ENCODE data around the gene COL18A1.
"Not testable (repeated sequence)": the region's sequence is repeated elsewhere in the genome, so short reads cannot be mapped to it uniquely, and the experiment has no call there.

COL18A1 gene

DNA sequence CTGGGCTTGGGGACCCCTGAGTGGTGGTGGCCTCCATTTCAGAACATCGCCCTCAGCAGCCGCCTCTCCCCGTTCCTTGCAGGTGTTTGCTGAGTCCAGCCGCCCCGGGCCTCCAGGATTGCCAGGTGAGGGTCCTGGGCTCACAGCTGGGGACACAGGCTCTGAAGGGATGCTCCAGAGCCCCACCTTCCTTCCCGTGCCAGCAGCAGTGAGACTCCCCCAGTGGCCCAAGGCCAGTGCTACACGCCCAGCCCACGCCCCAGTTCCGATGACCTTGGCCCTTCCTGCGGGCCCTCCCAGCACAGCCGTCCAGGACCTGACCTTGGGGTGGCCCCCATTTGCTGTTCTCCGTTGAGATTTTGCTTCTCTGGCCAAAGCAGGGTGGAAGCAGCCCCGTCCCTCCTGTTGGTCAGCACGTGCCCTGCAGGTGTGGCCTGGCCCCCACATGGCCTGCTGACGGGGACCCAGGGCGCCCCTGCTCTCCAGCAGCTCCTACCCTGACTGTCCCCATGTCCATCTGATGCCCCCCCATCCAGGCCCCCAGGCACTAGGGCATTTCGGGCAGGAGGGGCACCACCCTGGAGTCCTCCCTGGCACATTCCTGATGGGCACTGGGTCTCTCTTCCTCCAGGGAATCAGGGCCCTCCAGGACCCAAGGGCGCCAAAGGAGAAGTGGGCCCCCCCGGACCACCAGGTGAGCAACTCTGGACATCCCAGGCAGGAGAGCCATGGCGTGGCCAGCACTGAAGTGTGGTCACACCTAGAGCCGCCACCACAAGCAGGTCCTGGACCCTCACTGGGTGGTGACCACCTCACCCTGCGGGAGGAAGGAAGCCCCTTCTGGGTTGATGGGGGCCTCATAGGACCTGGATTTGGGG, 92.2 kb downstream of the COL18A1 start:
- no peak for DNase-seq

DNA sequence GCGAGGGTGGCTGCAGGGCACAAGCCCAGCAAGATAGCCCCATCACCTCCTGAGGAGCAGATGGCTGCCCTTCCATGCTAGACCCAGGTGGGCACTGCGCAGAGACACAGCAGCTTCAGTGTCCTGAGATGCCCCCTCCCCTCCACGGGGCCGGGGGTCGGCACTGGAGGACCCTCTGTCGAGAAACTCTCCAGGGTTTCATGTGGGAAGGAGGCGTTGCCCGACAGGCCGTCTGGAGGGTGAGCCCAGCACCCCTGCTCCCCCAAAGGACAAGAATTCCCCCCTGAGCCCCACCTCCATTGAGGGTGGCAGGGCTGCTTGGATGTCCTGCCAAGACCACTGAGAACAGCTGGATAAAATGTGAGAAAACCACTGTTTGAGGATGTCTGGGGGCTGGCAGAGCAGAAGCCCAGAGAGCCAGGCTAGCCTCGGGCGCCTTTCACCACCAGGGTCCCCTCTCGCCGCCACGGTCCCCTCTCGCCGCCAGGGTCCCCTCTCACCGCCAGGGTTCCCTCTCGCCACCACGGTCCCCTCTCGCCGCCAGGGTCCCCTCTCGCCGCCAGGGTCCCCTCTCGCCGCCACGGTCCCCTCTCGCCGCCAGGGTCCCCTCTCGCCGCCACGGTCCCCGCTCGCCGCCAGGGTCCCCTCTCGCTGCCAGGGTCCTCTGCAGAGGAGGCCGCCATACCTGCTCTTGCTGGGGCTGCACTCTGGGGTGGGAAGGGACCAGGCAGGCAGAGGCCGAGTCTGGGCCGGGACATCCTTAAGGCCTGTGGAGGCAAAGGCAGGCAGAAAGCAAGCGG, 93.1 kb downstream of the COL18A1 start:
- DNase-seq = no peak

DNA sequence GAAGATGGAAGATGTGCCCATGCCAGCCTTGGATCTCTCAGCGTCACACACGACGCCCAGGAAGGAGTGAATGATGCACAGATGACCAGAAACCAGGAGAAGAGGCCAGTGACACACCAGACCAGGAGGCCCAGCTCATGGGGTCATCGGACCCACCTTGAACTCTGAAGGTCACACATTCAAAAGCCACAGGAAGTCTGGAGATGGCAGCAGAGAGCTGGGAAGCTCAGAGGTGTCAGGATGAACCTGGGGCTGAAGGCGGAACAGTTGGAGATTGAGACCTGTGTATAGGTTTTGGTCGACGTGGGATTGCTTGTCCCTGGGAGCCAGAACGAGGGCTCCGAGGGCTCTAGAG, 93.7 kb downstream of the COL18A1 start:
- DNase-seq = no peak

DNA sequence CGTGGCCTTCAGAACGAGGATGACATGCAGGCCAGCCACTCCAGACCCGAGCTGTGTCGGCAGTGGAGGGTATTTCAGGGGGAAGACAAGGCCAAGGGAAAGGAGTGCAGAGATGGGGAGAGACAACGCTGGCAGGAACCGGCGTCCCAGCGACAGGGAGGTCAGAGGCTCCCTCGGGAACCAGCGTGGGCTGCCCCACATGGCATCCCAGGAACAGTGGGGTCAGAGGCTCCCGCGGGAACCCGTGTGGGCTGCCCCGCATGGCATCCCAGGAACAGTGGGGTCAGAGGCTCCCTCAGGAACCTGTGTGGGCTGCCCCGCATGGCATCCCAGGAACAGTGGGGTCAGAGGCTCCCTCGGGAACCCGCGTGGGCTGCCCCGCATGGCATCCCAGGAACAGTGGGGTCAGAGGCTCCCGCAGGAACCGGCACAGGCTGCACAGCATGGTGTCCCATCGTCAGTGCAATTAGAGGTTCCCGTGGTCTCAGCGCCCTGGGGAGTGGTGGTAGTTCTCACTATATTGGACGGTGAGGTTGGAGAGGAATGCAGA, 94.3 kb downstream of the COL18A1 start:
- DNase-seq = no peak

DNA sequence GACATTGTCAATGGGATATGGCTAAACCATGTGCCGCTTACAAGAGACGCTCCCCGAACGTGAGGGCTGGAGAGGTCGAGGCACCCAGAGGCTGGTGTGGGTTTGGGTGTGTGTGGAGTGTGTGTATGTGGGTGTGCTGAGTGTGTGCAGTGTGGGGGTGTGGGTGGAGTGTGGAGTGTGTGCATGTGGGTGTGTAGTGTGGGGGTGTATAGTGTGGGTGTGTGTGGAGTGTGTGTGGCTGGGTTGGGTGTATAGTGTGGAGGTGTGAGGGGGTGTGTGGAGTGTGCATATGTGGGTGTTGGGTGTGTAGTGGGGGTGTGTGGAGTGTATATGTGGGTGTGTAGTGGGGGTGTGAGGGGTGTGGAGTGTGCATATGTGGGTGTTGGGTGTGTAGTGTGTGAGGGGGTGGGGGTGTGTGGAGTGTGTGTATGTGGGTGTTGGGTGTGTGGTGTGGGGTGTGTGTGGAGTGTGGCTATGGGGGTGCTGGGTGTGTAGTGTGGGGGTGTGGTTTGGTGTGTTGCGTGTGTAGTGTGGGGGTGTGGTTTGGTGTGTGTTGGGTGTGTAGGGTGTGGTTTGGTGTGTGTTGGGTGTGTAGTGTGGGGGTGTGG, 95.1 kb downstream of the COL18A1 start:
- DNase-seq = no peak

DNA sequence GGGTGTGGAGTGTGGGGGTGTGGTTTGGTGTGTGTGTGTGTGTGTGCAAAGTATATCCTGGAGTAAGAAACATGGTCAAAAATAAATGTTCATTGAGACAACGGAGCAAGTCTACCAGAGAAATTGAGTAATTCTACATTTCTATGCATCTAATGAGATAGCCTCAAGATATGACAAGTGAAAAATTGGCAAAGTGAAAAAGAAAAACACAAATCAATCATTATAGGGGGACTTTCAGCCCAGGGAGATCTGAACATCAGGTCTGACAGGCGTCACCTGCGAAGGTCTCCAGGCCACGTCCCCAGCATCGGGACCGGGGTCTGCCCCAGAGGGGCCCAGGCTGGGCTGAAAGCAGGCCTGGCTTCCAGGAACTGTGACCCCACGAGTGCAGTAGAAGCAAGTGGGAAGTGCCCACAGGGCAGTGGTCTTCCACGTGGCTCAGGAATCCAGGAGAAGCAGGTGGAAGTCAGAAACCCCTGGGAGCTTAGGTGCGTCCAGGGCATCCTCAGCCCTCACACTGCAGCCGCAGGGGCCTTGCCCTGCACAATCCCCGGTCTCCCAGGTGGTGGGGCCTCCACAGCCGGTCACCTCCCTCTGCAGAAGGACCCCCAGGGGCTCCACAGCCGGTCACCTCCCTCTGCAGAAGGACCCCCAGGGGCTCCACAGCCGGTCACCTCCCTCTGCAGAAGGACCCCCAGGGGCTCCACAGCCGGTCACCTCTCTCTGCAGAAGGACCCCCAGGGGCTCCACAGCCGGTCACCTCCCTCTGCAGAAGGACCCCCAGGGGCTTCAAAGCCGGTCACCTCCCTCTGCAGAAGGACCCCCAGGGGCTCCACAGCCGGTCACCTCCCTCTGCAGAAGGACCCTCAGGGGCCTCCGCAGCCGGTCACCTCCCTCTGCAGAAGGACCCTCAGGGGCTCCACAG, 96.4 kb downstream of the COL18A1 start:
- DNase-seq = not testable (repeated sequence)

DNA sequence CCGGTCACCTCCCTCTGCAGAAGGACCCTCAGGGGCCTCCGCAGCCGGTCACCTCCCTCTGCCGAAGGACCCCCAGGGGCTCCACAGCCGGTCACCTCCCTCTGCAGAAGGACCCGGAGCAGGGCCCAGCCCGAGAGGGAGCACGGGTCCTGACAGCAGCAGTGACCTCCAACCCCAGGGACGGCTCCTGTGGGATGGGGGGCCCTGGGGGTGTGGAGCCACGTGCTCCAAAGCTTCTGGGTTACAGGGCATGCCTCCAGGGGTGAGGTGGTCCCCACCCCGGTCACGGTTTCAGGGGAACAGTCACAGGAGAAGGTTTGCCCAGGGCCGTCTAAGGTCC, 97.0 kb downstream of the COL18A1 start:
- no peak for DNase-seq

DNA sequence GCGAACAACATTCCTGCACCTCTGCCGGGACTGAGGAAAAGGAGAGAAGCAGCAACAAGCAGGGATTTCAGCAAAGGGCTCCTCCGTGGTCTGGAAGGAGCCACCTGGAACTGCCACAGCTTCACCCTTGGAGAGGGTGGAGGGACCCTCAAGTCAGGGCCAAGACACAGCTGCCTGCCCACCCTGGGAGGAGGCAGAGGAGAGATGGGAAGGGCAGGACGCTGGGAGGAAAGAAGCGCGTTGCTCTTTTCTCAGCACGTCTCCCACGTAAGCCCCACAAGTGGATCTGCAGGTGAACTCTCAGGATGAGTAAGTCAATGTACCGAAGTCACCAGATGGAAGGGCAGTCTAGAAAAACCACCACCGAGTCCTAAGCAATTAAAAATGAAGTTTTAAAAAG, 97.6 kb downstream of the COL18A1 start:
- DNase-seq = no peak

DNA sequence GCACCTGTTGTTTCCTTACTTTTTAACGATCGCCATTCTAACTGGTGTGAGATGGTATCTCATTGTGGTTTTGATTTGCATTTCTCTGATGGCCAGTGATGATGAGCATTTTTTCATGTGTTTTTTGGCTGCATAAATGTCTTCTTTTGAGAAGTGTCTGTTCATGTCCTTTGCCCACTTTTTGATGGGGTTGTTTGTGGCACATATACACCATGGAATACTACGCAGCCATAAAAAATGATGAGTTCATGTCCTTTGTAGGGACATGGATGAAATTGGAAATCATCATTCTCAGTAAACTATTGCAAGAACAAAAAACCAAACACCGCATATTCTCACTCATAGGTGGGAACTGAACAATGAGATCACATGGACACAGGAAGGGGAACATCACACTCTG, 98.3 kb downstream of the COL18A1 start:
- DNase-seq = not testable (repeated sequence)

DNA sequence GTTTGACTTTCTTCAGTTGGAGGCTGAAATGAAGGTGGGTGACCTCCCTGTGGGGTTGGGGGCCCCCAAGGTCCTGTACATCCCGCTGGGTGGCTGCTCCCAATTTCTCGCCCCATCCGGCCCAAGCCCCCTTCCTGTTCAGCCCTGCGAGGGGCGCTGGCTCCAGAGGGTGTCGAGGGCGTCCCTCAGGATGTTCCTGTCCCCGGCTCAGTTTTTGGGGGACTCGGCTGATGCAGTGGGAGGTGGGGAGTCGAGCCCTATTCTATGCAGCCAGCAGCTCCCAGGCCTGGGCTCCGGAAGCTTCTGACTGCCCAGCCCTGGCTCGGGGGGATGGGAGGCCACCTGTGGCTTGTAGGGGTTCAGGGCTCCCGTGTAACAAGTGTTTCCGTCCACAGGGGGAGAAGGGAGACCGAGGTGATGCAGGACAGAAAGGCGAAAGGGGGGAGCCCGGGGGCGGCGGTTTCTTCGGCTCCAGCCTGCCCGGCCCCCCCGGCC, 99.1 kb downstream of the COL18A1 start:
- DNase-seq = no peak

DNA sequence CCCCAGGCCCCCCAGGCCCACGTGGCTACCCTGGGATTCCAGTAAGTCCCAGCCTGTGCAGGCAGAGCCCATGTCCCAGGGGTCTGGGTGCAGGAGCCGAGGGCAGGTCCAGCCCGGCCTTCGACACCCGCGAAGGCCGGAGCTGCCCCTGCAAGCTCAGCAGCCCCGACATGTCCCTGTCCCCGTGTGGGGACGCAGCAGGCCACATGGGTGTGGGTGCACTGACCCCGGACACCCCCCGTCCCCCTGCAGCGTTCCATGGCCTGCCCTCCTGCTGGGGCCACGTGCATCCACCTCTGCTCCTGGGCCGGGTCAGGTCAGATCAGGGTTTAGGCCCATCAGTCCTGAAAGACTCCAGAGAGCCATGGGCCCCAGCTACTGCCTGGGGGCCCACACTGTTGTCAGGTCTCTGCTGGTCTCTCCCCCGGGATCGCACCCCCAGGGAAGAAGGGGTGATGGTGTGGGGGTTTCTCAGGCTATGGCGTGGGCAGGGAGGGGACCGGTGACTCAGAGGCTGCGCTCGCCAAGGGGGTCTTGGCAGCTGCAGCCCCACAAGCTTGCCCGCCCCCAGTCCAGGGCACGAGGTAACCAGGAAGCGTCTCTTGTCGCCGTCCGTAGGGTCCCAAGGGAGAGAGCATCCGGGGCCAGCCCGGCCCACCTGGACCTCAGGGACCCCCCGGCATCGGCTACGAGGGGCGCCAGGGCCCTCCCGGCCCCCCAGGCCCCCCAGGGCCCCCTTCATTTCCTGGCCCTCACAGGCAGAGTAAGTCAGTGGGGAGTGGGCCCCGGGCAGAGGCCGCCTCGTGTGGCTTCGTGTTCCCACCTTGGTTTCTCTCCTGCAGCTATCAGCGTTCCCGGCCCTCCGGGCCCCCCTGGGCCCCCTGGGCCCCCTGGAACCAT, 99.8 kb downstream of the COL18A1 start:
- no peak for DNase-seq

DNA sequence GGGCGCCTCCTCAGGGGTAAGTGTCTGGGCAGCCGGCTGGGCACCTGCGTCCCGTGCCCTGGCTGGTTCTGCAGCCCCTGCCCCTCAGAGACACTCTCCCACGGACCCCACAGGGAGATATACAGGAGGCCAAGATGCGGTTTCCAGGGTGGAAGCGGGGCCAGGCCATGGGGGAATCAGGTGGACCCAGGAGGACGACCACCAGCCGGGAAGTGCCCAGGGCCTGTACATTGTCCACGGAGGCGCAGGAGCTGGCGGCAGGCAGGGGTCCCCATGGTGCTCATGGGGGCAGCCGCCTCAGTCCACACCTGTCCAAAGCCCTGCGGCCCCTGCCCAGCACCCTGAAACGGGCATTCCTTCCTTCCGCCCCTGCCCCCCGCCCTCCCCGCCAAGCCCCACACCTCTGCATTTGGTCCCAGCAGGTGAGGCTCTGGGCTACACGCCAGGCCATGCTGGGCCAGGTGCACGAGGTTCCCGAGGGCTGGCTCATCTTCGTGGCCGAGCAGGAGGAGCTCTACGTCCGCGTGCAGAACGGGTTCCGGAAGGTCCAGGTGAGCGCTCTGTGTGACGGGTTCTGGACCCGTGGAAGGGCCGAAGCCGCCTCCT, 100.6 kb downstream of the COL18A1 start:
- DNase-seq = no peak

DNA sequence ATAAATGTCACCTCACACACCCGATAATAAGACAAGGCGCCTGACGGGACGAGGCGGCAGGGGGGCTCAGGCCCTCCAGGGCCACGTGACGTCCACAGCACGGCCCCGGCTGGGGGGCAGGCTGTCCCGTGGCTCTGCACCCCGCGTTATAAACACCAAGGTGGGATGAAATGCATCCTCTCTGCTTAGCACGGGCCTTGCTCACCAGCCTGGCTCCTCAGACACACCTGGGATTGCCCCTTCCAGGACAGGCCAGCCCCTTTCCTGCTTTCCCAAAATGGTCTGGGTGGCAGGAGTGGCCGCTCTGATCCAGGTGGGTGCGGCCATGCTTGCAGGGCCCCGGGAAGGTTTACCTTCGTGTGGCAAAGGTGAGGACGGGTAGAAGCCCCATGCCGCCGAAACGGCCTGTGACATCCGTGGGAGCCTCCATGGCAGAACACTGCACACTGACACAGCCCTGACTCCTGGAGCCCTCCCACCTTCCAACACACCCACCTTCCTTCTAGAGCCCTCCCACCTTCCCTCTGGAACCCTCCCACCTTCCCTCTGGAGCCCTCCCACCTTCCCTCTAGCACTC, 101.4 kb downstream of the COL18A1 start:
- no peak for DNase-seq

DNA sequence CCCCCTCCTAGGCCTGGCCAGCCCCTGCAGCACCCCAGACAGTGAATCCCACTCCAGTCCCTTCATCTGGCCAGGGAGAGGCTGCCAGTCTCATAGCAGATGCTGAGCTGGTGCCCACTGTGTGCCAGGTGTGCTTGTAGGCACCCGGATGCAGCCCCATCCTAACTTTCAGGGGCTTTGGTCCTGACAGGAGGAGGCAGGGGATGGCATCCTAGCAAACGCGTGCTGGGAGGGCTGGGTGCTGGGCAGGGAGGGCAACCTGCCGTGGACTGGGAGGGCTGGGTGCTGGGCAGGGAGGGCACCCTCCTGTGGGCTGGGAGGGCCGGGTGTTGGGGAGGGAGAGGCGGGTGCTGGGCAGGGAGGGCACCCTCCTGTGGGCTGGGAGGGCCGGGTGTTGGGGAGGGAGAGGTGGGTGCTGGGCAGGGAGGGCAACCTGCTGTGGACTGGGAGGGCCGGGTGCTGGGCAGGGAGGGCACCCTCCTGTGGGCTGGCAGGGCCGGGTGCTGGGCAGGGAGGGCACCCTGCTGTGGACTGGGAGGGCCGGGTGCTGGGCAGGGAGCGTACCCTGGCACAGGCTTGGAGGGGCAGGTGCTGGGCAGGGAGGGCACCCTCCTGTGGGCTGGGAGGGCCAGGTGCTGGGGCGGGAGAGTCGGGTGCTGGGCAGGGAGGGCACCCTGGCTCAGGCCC, 102.0 kb downstream of the COL18A1 start:
- no peak for DNase-seq

DNA sequence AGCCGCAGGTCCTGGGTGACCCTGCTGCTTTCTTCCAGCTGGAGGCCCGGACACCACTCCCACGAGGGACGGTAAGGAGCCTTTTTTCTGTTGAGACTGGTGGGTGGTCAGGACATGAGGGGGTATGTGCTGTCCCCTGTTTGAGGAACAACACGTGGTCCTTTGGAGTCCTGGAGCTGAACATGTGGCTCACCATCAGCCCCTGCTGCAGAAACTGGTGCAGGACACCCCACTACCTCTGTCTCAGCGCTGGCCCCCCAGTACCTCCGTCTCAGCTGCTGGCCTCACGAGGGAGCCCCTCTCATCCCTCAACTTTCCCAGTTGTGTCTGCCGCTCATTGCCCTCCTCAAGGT, 102.5 kb downstream of the COL18A1 start:
- DNase-seq = no peak

DNA sequence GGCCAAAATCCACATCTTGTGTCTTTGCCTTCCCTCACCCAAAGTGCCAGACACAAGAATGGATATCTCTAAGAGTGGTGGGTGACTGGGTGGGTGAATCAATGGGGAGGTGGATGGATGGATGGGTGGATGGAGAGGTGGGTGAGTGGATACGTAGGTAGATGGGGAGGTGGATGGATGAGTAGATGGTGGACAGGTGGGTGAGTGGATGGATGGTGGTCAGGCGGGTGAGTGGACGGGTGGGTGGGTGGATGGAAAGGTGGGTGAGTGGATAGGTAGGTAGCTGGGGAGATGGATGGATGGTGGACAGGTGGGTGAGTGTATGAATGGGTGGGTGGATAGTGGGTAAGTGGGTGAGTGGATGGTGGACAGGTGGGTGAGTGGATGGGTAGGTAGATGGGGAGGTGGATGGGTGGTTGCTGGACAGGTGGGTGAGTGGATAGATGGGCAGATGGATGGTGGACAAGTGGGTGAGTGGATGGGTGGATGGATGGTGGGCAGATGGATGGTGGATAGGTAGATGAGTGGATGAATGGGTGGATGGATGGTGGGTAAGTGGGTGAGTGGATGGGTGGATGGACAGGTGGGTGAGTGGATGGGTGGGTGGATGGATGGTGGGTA, 103.0 kb downstream of the COL18A1 start:
- DNase-seq = no peak

DNA sequence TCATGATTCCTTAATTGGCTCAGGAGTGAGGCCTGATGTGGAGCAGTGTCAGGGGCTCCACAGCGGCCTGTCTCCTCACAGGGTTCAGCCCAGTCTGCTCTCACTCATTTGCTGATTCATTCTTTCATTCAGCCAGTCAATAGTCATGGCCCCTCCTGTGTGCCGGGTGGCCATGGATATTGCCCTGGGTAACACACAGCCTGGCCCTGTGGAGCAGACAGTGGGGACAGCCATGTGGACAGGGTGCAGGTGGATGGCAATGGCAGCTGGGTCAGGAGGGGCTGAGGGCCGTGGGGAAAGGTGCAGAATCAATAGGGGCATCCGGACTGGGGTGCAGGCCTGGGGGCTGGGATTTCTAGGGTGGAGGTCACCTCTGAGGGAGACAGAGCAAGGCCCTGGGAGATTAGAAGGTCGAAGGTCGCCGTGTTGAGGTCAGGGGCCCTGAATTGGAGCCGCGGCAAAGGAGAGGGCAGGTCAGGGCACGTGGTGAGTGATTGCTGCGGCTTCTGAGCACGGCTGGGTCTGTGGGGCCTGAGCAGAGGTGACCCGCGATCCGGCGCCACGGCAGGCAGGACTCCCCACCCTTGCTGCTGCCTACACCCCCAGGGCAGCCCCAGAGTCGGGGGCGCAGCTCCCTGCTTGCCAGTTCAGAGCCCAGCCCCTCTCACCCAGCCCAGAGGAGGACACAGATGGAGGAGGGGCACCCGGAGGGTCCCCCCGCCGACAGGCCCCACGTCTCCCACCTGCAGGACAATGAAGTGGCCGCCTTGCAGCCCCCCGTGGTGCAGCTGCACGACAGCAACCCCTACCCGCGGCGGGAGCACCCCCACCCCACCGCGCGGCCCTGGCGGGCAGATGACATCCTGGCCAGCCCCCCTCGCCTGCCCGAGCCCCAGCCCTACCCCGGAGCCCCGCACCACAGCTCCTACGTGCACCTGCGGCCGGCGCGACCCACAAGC, 103.9 kb downstream of the COL18A1 start:
- no peak for DNase-seq
